ENCODE data around the gene RAP1GDS1.

RAP1GDS1 gene

GRCh38 chr4:98237204-98237603 lies 24.0 kb upstream of the RAP1GDS1 start:
- Histone ChIP-seq H3K9me3 (ENCODE audit: severe bottlenecking) (no peaks in the 10 kb centered on the region), H3K36me3 (no peaks in the 10 kb centered on the region), H3K27ac (no peak overlapping the region), H3K27me3 (ENCODE audit: insufficient read depth, low read depth, severe bottlenecking) (no peaks in the 10 kb centered on the region), H3K4me3 (ENCODE audit: low read depth, low read length) (no peak overlapping the region)
- no peak for TF ChIP-seq CTCF (IDR thresholded peaks at IDR 0.05; ENCODE audit: low read depth, low read length)
- DNase-seq, result no peak

- Histone ChIP-seq H3K27ac (no peak overlapping the region), H3K27me3 (ENCODE audit: insufficient read depth, low read depth, severe bottlenecking) (no peaks in the 10 kb centered on the region), H3K36me3 (no peaks in the 10 kb centered on the region), H3K4me3 (ENCODE audit: low read depth, low read length) (no peak overlapping the region), H3K9me3 (ENCODE audit: severe bottlenecking) (no peaks in the 10 kb centered on the region)
- no peak for TF ChIP-seq CTCF (IDR thresholded peaks at IDR 0.05; ENCODE audit: low read depth, low read length)
- no peak for DNase-seq
These were observed 19.1 kb upstream of the RAP1GDS1 start for GRCh38 chr4:98242063-98242462.

GRCh38 chr4:98242538-98242937 lies 18.6 kb upstream of the RAP1GDS1 start:
- H3K9me3 ChIP-seq (ENCODE audit: severe bottlenecking), result no peaks in the 10 kb centered on the region
- no peaks in the 10 kb centered on the region for H3K27me3 ChIP-seq (ENCODE audit: insufficient read depth, low read depth, severe bottlenecking)
- no peak overlapping the region for H3K27ac ChIP-seq
- TF ChIP-seq CTCF (IDR thresholded peaks at IDR 0.05; ENCODE audit: low read depth, low read length), result no peak
- no peak overlapping the region for H3K4me3 ChIP-seq (ENCODE audit: low read depth, low read length)
- H3K36me3 ChIP-seq, result no peaks in the 10 kb centered on the region
- no peak for DNase-seq

GRCh38 chr4:98245226-98245625 lies 16.0 kb upstream of the RAP1GDS1 start:
- H3K27ac ChIP-seq, result no peak overlapping the region
- H3K4me3 ChIP-seq (ENCODE audit: low read depth, low read length), result no peak overlapping the region
- H3K36me3 ChIP-seq, result no peaks in the 10 kb centered on the region
- no peaks in the 10 kb centered on the region for H3K9me3 ChIP-seq (ENCODE audit: severe bottlenecking)
- DNase-seq, result no peak
- TF ChIP-seq CTCF (IDR thresholded peaks at IDR 0.05; ENCODE audit: low read depth, low read length), result no peak
- H3K27me3 ChIP-seq (ENCODE audit: insufficient read depth, low read depth, severe bottlenecking), result no peaks in the 10 kb centered on the region

- no peak overlapping the region for H3K4me3 ChIP-seq (ENCODE audit: low read depth, low read length)
- no peak overlapping the region for H3K27ac ChIP-seq
- H3K9me3 ChIP-seq (ENCODE audit: severe bottlenecking), result peaks cover 18% of the 10 kb centered on the region
- no peak for TF ChIP-seq CTCF (IDR thresholded peaks at IDR 0.05; ENCODE audit: low read depth, low read length)
- H3K36me3 ChIP-seq, result no peaks in the 10 kb centered on the region
- H3K27me3 ChIP-seq (ENCODE audit: insufficient read depth, low read depth, severe bottlenecking), result no peaks in the 10 kb centered on the region
- no peak for DNase-seq
These were observed 12.2 kb upstream of the RAP1GDS1 start for GRCh38 chr4:98248934-98249333.

GRCh38 chr4:98249831-98250230 lies 11.4 kb upstream of the RAP1GDS1 start:
- Histone ChIP-seq H3K36me3 (no peaks in the 10 kb centered on the region), H3K27ac (no peak overlapping the region), H3K4me3 (ENCODE audit: low read depth, low read length) (no peak overlapping the region), H3K27me3 (ENCODE audit: insufficient read depth, low read depth, severe bottlenecking) (no peaks in the 10 kb centered on the region), H3K9me3 (ENCODE audit: severe bottlenecking) (peaks cover 21% of the 10 kb centered on the region)
- no peak for DNase-seq
- TF ChIP-seq CTCF (IDR thresholded peaks at IDR 0.05; ENCODE audit: low read depth, low read length), result no peak
